Measurements from ENCODE around the gene ARPC5.

GRCh38 chr1:183653876-183654451 lies 18.4 kb upstream of the ARPC5 start:
- TF ChIP-seq GATA3 (IDR thresholded peaks at IDR 0.05; ENCODE audit: low read depth, low read length) (no peak), GATA2 (IDR thresholded peaks at IDR 0.05; ENCODE audit: low read depth, low read length) (no peak)

Measured in SH-SY5Y (cell line).